ENCODE results near the gene SRBD1. TPM values are rescaled to one million over a fixed set of nuclear protein-coding genes. Genes with fewer than 3 reads are reported as not detected.

Gene SRBD1
- total RNA-seq, 1 experiment from 2014 or later = 17.3 TPM

DNA sequence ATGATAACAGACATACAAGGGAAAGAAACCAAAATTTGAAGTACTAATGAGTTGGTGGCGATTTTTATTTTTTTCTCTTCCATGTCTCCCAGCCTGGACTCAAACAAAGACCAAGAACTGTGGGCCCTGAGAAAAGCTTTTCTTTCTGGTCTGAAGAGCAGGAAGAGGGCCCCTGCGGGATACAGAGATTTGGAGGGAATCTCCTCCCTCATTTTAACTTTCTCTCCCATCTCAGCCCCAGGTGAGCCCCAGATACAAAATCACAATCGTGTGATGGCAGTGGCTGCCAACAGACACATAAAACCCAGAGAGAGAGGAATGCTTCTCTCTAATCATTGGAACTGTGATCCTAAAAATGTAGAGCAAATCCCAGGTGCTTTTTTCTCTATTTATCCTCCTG lies 20.9 kb upstream of the SRBD1 start:
- ChIA-PET POLR2A (no interaction called here), CTCF (interaction anchor here (0.8 to 1.2 kb wide), 2 partner anchors 305 to 361 kb away, joined by 3 read pairs; no protein-coding TSS in a partner anchor)
- Mint-ChIP-seq H3K9me3 (ENCODE audit: unreplicated experiment) (no peaks in the 10 kb centered on the region), H3K4me1 (ENCODE audit: insufficient read depth, unreplicated experiment) (no peaks in the 10 kb centered on the region), H3K36me3 (ENCODE audit: insufficient read depth, unreplicated experiment) (peaks cover 7% of the 10 kb centered on the region), H3K4me3 (ENCODE audit: unreplicated experiment) (no peak overlapping the region), H3K27ac (ENCODE audit: low read depth, unreplicated experiment) (no peak overlapping the region), H3K27me3 (ENCODE audit: insufficient read depth, unreplicated experiment) (no peaks in the 10 kb centered on the region)
- intact Hi-C loops (cut with micrococcal nuclease) = no loop called here
- DNase-seq (ENCODE audit: unreplicated experiment) = no peak
- no TSS peak for BruUV-seq (replicated peaks)
- TF ChIP-seq, protein P1, sequence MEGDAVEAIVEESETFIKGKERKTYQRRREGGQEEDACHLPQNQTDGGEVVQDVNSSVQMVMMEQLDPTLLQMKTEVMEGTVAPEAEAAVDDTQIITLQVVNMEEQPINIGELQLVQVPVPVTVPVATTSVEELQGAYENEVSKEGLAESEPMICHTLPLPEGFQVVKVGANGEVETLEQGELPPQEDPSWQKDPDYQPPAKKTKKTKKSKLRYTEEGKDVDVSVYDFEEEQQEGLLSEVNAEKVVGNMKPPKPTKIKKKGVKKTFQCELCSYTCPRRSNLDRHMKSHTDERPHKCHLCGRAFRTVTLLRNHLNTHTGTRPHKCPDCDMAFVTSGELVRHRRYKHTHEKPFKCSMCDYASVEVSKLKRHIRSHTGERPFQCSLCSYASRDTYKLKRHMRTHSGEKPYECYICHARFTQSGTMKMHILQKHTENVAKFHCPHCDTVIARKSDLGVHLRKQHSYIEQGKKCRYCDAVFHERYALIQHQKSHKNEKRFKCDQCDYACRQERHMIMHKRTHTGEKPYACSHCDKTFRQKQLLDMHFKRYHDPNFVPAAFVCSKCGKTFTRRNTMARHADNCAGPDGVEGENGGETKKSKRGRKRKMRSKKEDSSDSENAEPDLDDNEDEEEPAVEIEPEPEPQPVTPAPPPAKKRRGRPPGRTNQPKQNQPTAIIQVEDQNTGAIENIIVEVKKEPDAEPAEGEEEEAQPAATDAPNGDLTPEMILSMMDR (IDR thresholded peaks at IDR 0.05; ENCODE audit: unreplicated experiment) = no peak

DNA sequence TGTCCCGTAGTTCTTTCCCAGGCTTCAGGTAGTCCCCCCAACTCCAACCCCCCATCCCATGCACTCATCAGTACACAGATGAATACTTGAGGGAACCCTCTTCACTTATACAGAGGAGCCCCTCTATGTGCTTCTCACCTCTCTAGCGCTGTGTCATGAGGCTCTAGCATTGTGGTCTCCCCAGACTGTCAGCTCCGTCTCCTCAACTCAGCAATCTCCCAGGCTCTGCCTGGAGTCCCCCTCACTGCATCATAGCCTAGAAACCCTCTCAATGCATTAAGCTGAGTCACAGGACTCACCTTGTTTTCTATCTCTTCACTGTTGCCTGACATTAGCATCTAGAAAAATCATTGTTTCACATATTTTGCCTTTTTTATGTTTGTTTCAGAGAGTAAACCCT lies 20.3 kb upstream of the SRBD1 start:
- BruUV-seq (replicated peaks) = no TSS peak
- Mint-ChIP-seq H3K4me3 (ENCODE audit: unreplicated experiment) (no peak overlapping the region), H3K27me3 (ENCODE audit: insufficient read depth, unreplicated experiment) (no peaks in the 10 kb centered on the region), H3K4me1 (ENCODE audit: insufficient read depth, unreplicated experiment) (no peaks in the 10 kb centered on the region), H3K27ac (ENCODE audit: low read depth, unreplicated experiment) (no peak overlapping the region), H3K36me3 (ENCODE audit: insufficient read depth, unreplicated experiment) (peaks cover 7% of the 10 kb centered on the region), H3K9me3 (ENCODE audit: unreplicated experiment) (no peaks in the 10 kb centered on the region)
- TF ChIP-seq, protein P1 (IDR thresholded peaks at IDR 0.05; ENCODE audit: unreplicated experiment) = no peak
- no peak for DNase-seq (ENCODE audit: unreplicated experiment)
- CTCF ChIA-PET = interaction anchor here (0.8 to 1.2 kb wide), 3 partner anchors 12 to 362 kb away, joined by 3 read pairs; no protein-coding TSS in a partner anchor
- POLR2A ChIA-PET = no interaction called here
- intact Hi-C loops (cut with micrococcal nuclease) = no loop called here

DNA sequence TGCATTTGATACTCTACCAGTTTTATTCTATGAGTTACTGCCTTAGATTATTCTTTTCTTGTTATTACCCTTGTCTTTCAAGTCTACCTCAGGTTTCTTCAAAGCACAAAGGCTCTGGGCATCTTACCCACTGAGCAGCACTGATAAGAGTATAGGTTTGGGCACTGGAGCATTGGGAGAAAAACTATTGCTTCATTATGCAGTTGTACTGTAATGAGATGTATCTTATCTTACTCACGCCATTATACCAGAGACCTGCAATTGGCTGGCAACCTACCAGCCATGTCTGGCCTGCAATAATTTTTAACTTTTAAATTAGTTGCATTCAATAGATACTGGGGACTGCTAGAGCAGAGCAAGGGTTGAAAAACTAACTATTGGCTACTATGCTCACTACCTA lies 18.9 kb upstream of the SRBD1 start:
- Mint-ChIP-seq H3K27me3 (ENCODE audit: insufficient read depth, unreplicated experiment) (no peaks in the 10 kb centered on the region), H3K9me3 (ENCODE audit: unreplicated experiment) (no peaks in the 10 kb centered on the region), H3K27ac (ENCODE audit: low read depth, unreplicated experiment) (no peak overlapping the region), H3K4me3 (ENCODE audit: unreplicated experiment) (no peak overlapping the region), H3K4me1 (ENCODE audit: insufficient read depth, unreplicated experiment) (no peaks in the 10 kb centered on the region), H3K36me3 (ENCODE audit: insufficient read depth, unreplicated experiment) (peaks cover 7% of the 10 kb centered on the region)
- TF ChIP-seq, protein P1 (IDR thresholded peaks at IDR 0.05; ENCODE audit: unreplicated experiment) = no peak
- POLR2A ChIA-PET = no interaction called here
- BruUV-seq (replicated peaks) = no TSS peak
- no peak for DNase-seq (ENCODE audit: unreplicated experiment)
- CTCF ChIA-PET = no interaction called here
- intact Hi-C loops (cut with micrococcal nuclease) = no loop called here

DNA sequence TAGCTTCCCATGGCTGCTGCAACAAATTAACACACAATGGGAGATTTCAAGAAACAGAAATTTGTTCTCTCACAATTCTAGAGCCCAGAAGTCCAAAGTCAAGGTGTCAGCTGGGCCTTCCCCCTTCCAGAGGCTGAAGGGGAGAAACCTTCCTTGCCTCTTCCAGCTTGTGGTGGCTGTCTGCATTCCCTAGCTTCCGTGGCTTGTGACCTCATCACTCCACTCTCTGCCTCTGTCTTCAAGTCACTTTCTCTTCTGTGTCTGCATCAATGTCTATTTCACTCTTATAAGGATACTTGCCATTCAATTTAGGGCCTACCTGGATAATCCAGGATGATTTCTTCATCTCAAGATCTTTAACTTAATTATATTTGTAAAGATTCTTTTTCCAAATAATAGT lies 16.8 kb upstream of the SRBD1 start:
- Mint-ChIP-seq H3K36me3 (ENCODE audit: insufficient read depth, unreplicated experiment) (peaks cover 7% of the 10 kb centered on the region), H3K4me1 (ENCODE audit: insufficient read depth, unreplicated experiment) (no peaks in the 10 kb centered on the region), H3K27ac (ENCODE audit: low read depth, unreplicated experiment) (no peak overlapping the region), H3K9me3 (ENCODE audit: unreplicated experiment) (no peaks in the 10 kb centered on the region), H3K4me3 (ENCODE audit: unreplicated experiment) (no peak overlapping the region), H3K27me3 (ENCODE audit: insufficient read depth, unreplicated experiment) (no peaks in the 10 kb centered on the region)
- intact Hi-C loops (cut with micrococcal nuclease) = no loop called here
- TF ChIP-seq, protein P1 (IDR thresholded peaks at IDR 0.05; ENCODE audit: unreplicated experiment) = no peak
- BruUV-seq (replicated peaks) = no TSS peak
- POLR2A ChIA-PET = interaction anchor here (0.8 kb wide), 1 partner anchor 10 kb away, joined by 3 read pairs; no protein-coding TSS in a partner anchor
- CTCF ChIA-PET = interaction anchor here (0.7 kb wide), 1 partner anchor 29 kb away, joined by 3 read pairs; no protein-coding TSS in a partner anchor
- DNase-seq (ENCODE audit: unreplicated experiment) = no peak

Data from MCF 10A (cell line).